ENCODE data around the gene PTPRD.

DNA sequence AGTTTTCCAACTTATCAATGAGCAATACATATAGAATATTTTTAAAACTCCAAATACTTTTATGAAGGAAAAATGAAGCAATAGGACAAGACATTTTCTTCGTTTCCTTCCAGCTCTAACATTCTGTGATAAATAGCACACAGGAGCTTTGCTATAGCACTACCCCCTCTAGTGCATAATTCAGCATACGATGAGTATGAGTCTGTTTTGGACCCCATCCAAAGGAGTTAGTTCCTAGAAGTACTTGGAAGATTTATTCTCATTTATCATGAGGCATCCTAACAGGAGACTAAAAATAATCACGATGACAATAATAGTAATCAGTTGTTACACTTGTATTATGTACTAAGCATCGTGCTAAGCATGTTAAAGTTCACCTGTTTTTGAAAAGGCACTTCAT is 1751.9 kb downstream of the PTPRD start:
- TF ChIP-seq, protein P1, sequence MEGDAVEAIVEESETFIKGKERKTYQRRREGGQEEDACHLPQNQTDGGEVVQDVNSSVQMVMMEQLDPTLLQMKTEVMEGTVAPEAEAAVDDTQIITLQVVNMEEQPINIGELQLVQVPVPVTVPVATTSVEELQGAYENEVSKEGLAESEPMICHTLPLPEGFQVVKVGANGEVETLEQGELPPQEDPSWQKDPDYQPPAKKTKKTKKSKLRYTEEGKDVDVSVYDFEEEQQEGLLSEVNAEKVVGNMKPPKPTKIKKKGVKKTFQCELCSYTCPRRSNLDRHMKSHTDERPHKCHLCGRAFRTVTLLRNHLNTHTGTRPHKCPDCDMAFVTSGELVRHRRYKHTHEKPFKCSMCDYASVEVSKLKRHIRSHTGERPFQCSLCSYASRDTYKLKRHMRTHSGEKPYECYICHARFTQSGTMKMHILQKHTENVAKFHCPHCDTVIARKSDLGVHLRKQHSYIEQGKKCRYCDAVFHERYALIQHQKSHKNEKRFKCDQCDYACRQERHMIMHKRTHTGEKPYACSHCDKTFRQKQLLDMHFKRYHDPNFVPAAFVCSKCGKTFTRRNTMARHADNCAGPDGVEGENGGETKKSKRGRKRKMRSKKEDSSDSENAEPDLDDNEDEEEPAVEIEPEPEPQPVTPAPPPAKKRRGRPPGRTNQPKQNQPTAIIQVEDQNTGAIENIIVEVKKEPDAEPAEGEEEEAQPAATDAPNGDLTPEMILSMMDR (conservative IDR thresholded peaks at IDR 0.05; ENCODE audit: low read depth, low read length): no peak
- TF ChIP-seq EZH2 (IDR thresholded peaks at IDR 0.05; ENCODE audit: borderline replicate concordance, low read depth, low read length, poor library complexity, severe bottlenecking): no peak
